Endothelial cell (in vitro differentiated cells): Measurements from ENCODE around the gene FGGY. TPM values are rescaled to one million over a fixed set of nuclear protein-coding genes. Genes with fewer than 3 reads are reported as not detected.

ENCODE experiments used
- DNase-seq: peaks from one replicate; pipeline ENCODE4 v3.0.0; 2021; ENCODE audit warnings: low spot score
- H3K27ac Mint-ChIP-seq: one replicate; pipeline ENCODE4 v1.8.0; 2021; ENCODE audit warnings: mixed read lengths, inconsistent platforms; ENCODE audit not compliant: unreplicated experiment
- H3K27me3 Mint-ChIP-seq: one replicate; pipeline ENCODE4 v1.8.0; 2021; ENCODE audit warnings: mild to moderate bottlenecking, moderate library complexity, mixed read lengths, inconsistent platforms; ENCODE audit not compliant: unreplicated experiment
- H3K36me3 Mint-ChIP-seq: one replicate; pipeline ENCODE4 v1.8.0; 2021; ENCODE audit warnings: mild to moderate bottlenecking, low read depth, mixed read lengths, inconsistent platforms; ENCODE audit not compliant: unreplicated experiment
- H3K4me1 Mint-ChIP-seq: one replicate; pipeline ENCODE4 v1.8.0; 2021; ENCODE audit warnings: mild to moderate bottlenecking, mixed read lengths, inconsistent platforms; ENCODE audit not compliant: unreplicated experiment
- H3K4me3 Mint-ChIP-seq: one replicate; pipeline ENCODE4 v1.8.0; 2021; ENCODE audit warnings: mild to moderate bottlenecking, mixed read lengths, inconsistent platforms; ENCODE audit not compliant: unreplicated experiment
- H3K9me3 Mint-ChIP-seq: one replicate; pipeline ENCODE4 v1.8.0; 2021; ENCODE audit warnings: mixed read lengths, inconsistent platforms; ENCODE audit not compliant: unreplicated experiment
- CTCF ChIP-seq: fragments of 200-600 bp; sonication (generic); IDR thresholded peaks from one replicate; pipeline ENCODE4 v1.5.0; 2021; ENCODE audit warnings: antibody characterized with exemption; ENCODE audit not compliant: unreplicated experiment
- total RNA-seq: library from RNA; stranded (reverse); fragmentation: NEBNext Ultra II Directional; extraction: Animal tissue kit (Norgen Biotek cat#: 25700); gene quantifications from one replicate; pipeline ENCODE4 v1.2.1, GENCODE V29; 2021; ENCODE audit not compliant: unreplicated experiment

FGGY gene
- total RNA-seq, 1 donor from 2014 or later = 41.2 TPM

GRCh38 chr1:59522925-59523505 is 226.1 kb downstream of the FGGY start:
- Mint-ChIP-seq H3K27me3 (peaks cover 1% of the 10 kb centered on the region), H3K27ac (no peak overlapping the region), H3K9me3 (no peaks in the 10 kb centered on the region), H3K4me3 (no peak overlapping the region), H3K36me3 (peaks cover 10% of the 10 kb centered on the region), H3K4me1 (peaks cover 6% of the 10 kb centered on the region)
- no peak for DNase-seq
- no peak for TF ChIP-seq CTCF

- no peak for DNase-seq
- no peak for TF ChIP-seq CTCF
- Mint-ChIP-seq H3K27me3 (peaks cover 1% of the 10 kb centered on the region), H3K27ac (no peak overlapping the region), H3K9me3 (no peaks in the 10 kb centered on the region), H3K4me3 (no peak overlapping the region), H3K4me1 (peaks cover 6% of the 10 kb centered on the region), H3K36me3 (peaks cover 7% of the 10 kb centered on the region)
These were observed 227.0 kb downstream of the FGGY start for GRCh38 chr1:59523745-59524450.

GRCh38 chr1:59526240-59526639 is 229.3 kb downstream of the FGGY start:
- DNase-seq = no peak
- Mint-ChIP-seq H3K36me3 (peaks cover 7% of the 10 kb centered on the region), H3K27ac (no peak overlapping the region), H3K27me3 (no peaks in the 10 kb centered on the region), H3K4me3 (no peak overlapping the region), H3K4me1 (no peaks in the 10 kb centered on the region), H3K9me3 (no peaks in the 10 kb centered on the region)
- no peak for TF ChIP-seq CTCF

- H3K36me3 Mint-ChIP-seq = peaks cover 9% of the 10 kb centered on the region
- no peak for TF ChIP-seq CTCF
- no peak for DNase-seq
- H3K4me3 Mint-ChIP-seq = no peak overlapping the region
- no peaks in the 10 kb centered on the region for H3K4me1 Mint-ChIP-seq
- no peaks in the 10 kb centered on the region for H3K27me3 Mint-ChIP-seq
- no peaks in the 10 kb centered on the region for H3K9me3 Mint-ChIP-seq
- H3K27ac Mint-ChIP-seq = no peak overlapping the region
These were observed 231.6 kb downstream of the FGGY start for GRCh38 chr1:59528471-59528870.

GRCh38 chr1:59528900-59529299 is 232.0 kb downstream of the FGGY start:
- no peak overlapping the region for H3K27ac Mint-ChIP-seq
- peaks cover 8% of the 10 kb centered on the region for H3K36me3 Mint-ChIP-seq
- H3K4me1 Mint-ChIP-seq = no peaks in the 10 kb centered on the region
- H3K4me3 Mint-ChIP-seq = no peak overlapping the region
- no peak for DNase-seq
- no peaks in the 10 kb centered on the region for H3K9me3 Mint-ChIP-seq
- no peak for TF ChIP-seq CTCF
- H3K27me3 Mint-ChIP-seq = no peaks in the 10 kb centered on the region
